Endothelial cell of umbilical vein (primary cell): ENCODE measurements around the gene ACTR10. TPM values are rescaled to one million over a fixed set of nuclear protein-coding genes. Genes with fewer than 3 reads are reported as not detected.

Experiments used
- BruUV-seq: library from RNA; stranded (reverse); fragments of 400-500 nt; replicated peaks from 2 replicates; lab custom pipeline; 2021; lab: Mats Ljungman, UMichigan
- CTCF ChIA-PET: fragments of 300-600, 350-600 bp; sonication (Branson Sonifier 250); formaldehyde crosslinking; loops from one replicate; lab custom pipeline; 2021; ENCODE audit warnings: antibody characterized with exemption, inconsistent platforms; lab: Charles Lee
- POLR2A ChIA-PET: fragments of 300-600, 350-600 bp; sonication (Branson Sonifier 250); formaldehyde crosslinking; loops from one replicate; lab custom pipeline; 2021; ENCODE audit warnings: antibody characterized with exemption, inconsistent platforms; lab: Charles Lee
- DNase-seq: peaks from one replicate; pipeline ENCODE4 v3.0.0-alpha.2; 2011; ENCODE audit warnings: low read depth, low spot score
- FAIRE-seq: peaks from 2 replicates; lab custom pipeline; 2011; peaks lifted over from hg19 to GRCh38; lab: Jason Lieb, UNC
- H2AFZ ChIP-seq: 2 replicates; pipeline ENCODE4 v1.6.0; 2012; ENCODE audit warnings: low read depth, low read length, control low read depth, inconsistent platforms
- H3K27ac ChIP-seq: 2 replicates; pipeline ENCODE4 v1.5.1; 2011; ENCODE audit warnings: low read depth, mild to moderate bottlenecking, control low read depth, low read length, moderate library complexity; ENCODE audit not compliant: insufficient read depth
- H3K27me3 ChIP-seq, 2 experiments: 2 replicates each; pipeline versions ENCODE4 v1.6.0 to v1.6.1; 2011; ENCODE audit warnings: low read length in 2 of 2, mixed read lengths in 1 of 2; ENCODE audit not compliant: control insufficient read depth in 2 of 2, insufficient read depth in 2 of 2
- H3K36me3 ChIP-seq, 2 experiments: 2 replicates in 1 of 2; 3 replicates in 1 of 2; pipeline ENCODE4 v1.5.1; 2011; ENCODE audit warnings: low read length in 2 of 2, mild to moderate bottlenecking in 1 of 2, moderate library complexity in 1 of 2; ENCODE audit not compliant: control insufficient read depth in 2 of 2, insufficient read depth in 2 of 2; ENCODE audit errors: extremely low read depth in 1 of 2
- H3K4me1 ChIP-seq: 3 replicates; pipeline ENCODE4 v1.5.1; 2011; ENCODE audit warnings: mild to moderate bottlenecking, low read length; ENCODE audit not compliant: control insufficient read depth, insufficient read depth; ENCODE audit errors: extremely low read depth
- H3K4me2 ChIP-seq: 2 replicates; pipeline ENCODE4 v1.6.1; 2011; ENCODE audit warnings: low read length, control low read depth, mixed read lengths; ENCODE audit not compliant: insufficient read depth
- H3K4me3 ChIP-seq, 3 experiments: fragments of 200-600 bp in 1 of 3; sonication (generic), shearing (Covaris generic) in 1 of 3; replicated peaks in 1 of 3; 2 replicates each; pipeline ENCODE4 v1.5.1; 2011 to 2016; ENCODE audit warnings: control low read depth in 3 of 3, low read length in 3 of 3, mild to moderate bottlenecking in 2 of 3, inconsistent platforms in 1 of 3, low read depth in 1 of 3, moderate library complexity in 1 of 3; ENCODE audit not compliant: insufficient read depth in 1 of 3
- H3K79me2 ChIP-seq: 2 replicates; pipeline ENCODE4 v1.6.0; 2012; ENCODE audit warnings: low read length, inconsistent platforms; ENCODE audit not compliant: control insufficient read depth, insufficient read depth
- H3K9ac ChIP-seq: replicated peaks from 2 replicates; pipeline ENCODE3; 2011; ENCODE audit warnings: low read length, control low read depth; ENCODE audit not compliant: insufficient read depth; ENCODE audit errors: extremely low read depth
- H3K9me1 ChIP-seq: replicated peaks from 3 replicates; pipeline ENCODE4 v1.6.0; 2011; ENCODE audit warnings: mild to moderate bottlenecking, low read length; ENCODE audit not compliant: control insufficient read depth, insufficient read depth; ENCODE audit errors: extremely low read depth
- H3K9me3 ChIP-seq: replicated peaks from 2 replicates; pipeline ENCODE4 v1.5.1; 2012; ENCODE audit warnings: low read length, inconsistent platforms; ENCODE audit not compliant: control insufficient read depth, insufficient read depth
- H4K20me1 ChIP-seq: replicated peaks from 2 replicates; pipeline ENCODE3; 2011; ENCODE audit warnings: mild to moderate bottlenecking, low read length; ENCODE audit not compliant: control insufficient read depth, insufficient read depth; ENCODE audit errors: extremely low read depth
- EZH2 ChIP-seq: IDR thresholded peaks from 2 replicates; pipeline ENCODE4 v1.6.1; 2012; ENCODE audit warnings: borderline replicate concordance, low read depth, mild to moderate bottlenecking, moderate library complexity, low read length, inconsistent platforms; ENCODE audit not compliant: severe bottlenecking
- FOS ChIP-seq: IDR thresholded peaks from 2 replicates; pipeline ENCODE4 v1.6.1; 2011; ENCODE audit warnings: mild to moderate bottlenecking, low read length, moderate library complexity, borderline replicate concordance; ENCODE audit not compliant: insufficient read depth
- GATA2 ChIP-seq: IDR thresholded peaks from 2 replicates; pipeline ENCODE4 v1.7.0; 2011; ENCODE audit warnings: low read depth, mild to moderate bottlenecking, moderate library complexity, mixed read lengths, low read length; ENCODE audit not compliant: insufficient read length, insufficient read depth
- JUN ChIP-seq: IDR thresholded peaks from 2 replicates; pipeline ENCODE4 v1.6.1; 2011; ENCODE audit warnings: borderline replicate concordance, low read depth; ENCODE audit not compliant: insufficient read length, insufficient read depth
- MYC ChIP-seq: IDR thresholded peaks from one replicate; pipeline ENCODE4 v1.6.1; 2011; ENCODE audit warnings: mild to moderate bottlenecking, low read depth, low read length
- POLR2A ChIP-seq: IDR thresholded peaks from 2 replicates; pipeline ENCODE4 v1.6.1; 2012; ENCODE audit warnings: low read depth, mild to moderate bottlenecking, control low read depth, low read length
- POLR2AphosphoS5 ChIP-seq: IDR thresholded peaks from 2 replicates; pipeline ENCODE4 v1.6.1; 2012; ENCODE audit warnings: low read depth, mild to moderate bottlenecking, control low read depth, low read length, moderate library complexity; ENCODE audit not compliant: insufficient read depth
- dilution Hi-C: fragments of 300-500 bp; cut with MboI; formaldehyde crosslinking; loops from one replicate; pipeline ENCODE4 v1.15.0; 2019; ENCODE audit warnings: low sequenced_read_pairs; ENCODE audit not compliant: extremely low pct_ligation_motif_present
- intact Hi-C: fragments of 100-400 bp; cut with micrococcal nuclease; formaldehyde crosslinking; loops from one replicate; pipeline ENCODE4 v1.10.0; 2022
- polyA plus RNA-seq, 4 experiments: library from polyadenylated mRNA; depleted of rRNA in 3 of 4; stranded (reverse) in 3 of 4; unstranded in 1 of 4; fragments of >200 nt; gene quantifications; 2 replicates each; pipeline versions ENCODE4 v1.2.1 to v1.2.3, GENCODE V29; 2011 to 2012; ENCODE audit warnings: missing spikeins in 1 of 4
- total RNA-seq: library from RNA; stranded (reverse); gene quantifications from 2 replicates; pipeline ENCODE4 v1.2.3, GENCODE V29; 2021
- TF ChIP-seq, protein P1 (sequence below), 2 donors: IDR thresholded peaks; 1 replicate in 1 of 2; 2 replicates in 1 of 2; pipeline ENCODE4 v1.5.1; 2011; ENCODE audit warnings: low read length in 2 of 2, mild to moderate bottlenecking in 2 of 2, moderate library complexity in 2 of 2, control low read depth in 1 of 2, inconsistent platforms in 1 of 2, low read depth in 1 of 2; ENCODE audit not compliant: insufficient read depth in 1 of 2; ENCODE audit errors: extremely low read depth in 1 of 2
- TF ChIP-seq, protein P2 (sequence below): IDR thresholded peaks from 2 replicates; pipeline ENCODE4 v1.6.1; 2011; ENCODE audit not compliant: insufficient read depth, insufficient read length

ACTR10 gene
- total and polyA plus RNA-seq, 2 donors (not counting 3 experiments of a cell fraction or from before 2014, with no cell fraction given): 28.6 to 67.3 TPM

DNA sequence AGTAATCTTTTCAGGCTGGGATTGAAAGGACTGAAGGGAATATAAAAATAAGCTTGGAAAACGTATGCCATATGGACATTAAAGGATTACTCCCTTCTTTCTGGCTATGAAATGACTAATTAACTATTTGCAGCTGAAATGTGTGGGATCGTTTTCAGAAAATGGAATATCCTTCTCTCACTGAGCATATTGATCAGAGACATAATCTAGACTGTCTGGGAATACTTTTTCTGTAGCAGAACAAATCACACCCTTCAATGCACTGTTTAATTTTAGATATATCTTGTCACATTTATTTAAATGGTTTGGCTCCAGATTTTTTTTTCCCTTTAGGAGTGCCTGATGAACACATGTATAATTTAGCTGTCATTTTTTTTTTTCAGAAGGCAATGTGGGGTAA is 10.8 kb upstream of the ACTR10 start:
- no peak for DNase-seq
- Histone ChIP-seq H3K9me1 (no peaks in the 10 kb centered on the region), H2AFZ (no peak overlapping the region), H3K36me3 (no peaks in the 10 kb centered on the region), H3K9me3 (no peaks in the 10 kb centered on the region), H3K9ac (no peak overlapping the region), H3K27ac (no peak overlapping the region), H3K4me3 (no peak overlapping the region), H3K4me1 (peaks cover 3% of the 10 kb centered on the region), H3K4me2 (no peak overlapping the region), H4K20me1 (no peaks in the 10 kb centered on the region), H3K79me2 (no peaks in the 10 kb centered on the region), H3K27me3 (peaks cover 8 to 23% of the 10 kb centered on the region in 2 experiments)
- dilution Hi-C loops: no loop called here
- ChIA-PET POLR2A (no interaction called here), CTCF (interaction anchor here (1.0 kb wide), 1 partner anchor 20 kb away, joined by 3 read pairs; no protein-coding TSS in a partner anchor)
- no TSS peak for BruUV-seq
- intact Hi-C loops: no loop called here
- no peak for FAIRE-seq
- TF ChIP-seq POLR2A: no peak
- TF ChIP-seq MYC: no peak
- no peak for TF ChIP-seq FOS
- TF ChIP-seq, protein P1, sequence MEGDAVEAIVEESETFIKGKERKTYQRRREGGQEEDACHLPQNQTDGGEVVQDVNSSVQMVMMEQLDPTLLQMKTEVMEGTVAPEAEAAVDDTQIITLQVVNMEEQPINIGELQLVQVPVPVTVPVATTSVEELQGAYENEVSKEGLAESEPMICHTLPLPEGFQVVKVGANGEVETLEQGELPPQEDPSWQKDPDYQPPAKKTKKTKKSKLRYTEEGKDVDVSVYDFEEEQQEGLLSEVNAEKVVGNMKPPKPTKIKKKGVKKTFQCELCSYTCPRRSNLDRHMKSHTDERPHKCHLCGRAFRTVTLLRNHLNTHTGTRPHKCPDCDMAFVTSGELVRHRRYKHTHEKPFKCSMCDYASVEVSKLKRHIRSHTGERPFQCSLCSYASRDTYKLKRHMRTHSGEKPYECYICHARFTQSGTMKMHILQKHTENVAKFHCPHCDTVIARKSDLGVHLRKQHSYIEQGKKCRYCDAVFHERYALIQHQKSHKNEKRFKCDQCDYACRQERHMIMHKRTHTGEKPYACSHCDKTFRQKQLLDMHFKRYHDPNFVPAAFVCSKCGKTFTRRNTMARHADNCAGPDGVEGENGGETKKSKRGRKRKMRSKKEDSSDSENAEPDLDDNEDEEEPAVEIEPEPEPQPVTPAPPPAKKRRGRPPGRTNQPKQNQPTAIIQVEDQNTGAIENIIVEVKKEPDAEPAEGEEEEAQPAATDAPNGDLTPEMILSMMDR (IDR thresholded peaks at IDR 0.05; ENCODE audit: extremely low read depth in 1 of 2, insufficient read depth in 1 of 2, low read depth in 1 of 2, low read length in 2 of 2): no peak
- TF ChIP-seq, protein P2, sequence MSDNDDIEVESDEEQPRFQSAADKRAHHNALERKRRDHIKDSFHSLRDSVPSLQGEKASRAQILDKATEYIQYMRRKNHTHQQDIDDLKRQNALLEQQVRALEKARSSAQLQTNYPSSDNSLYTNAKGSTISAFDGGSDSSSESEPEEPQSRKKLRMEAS: no peak
- TF ChIP-seq JUN: no peak
- TF ChIP-seq EZH2: no peak
- TF ChIP-seq GATA2: no peak
- TF ChIP-seq POLR2AphosphoS5: no peak
